Measurements from ENCODE around the gene GABBR2.
"Not testable (repeated sequence)": the region's sequence is repeated elsewhere in the genome, so short reads cannot be mapped to it uniquely, and the experiment has no call there.

GABBR2 gene

DNA sequence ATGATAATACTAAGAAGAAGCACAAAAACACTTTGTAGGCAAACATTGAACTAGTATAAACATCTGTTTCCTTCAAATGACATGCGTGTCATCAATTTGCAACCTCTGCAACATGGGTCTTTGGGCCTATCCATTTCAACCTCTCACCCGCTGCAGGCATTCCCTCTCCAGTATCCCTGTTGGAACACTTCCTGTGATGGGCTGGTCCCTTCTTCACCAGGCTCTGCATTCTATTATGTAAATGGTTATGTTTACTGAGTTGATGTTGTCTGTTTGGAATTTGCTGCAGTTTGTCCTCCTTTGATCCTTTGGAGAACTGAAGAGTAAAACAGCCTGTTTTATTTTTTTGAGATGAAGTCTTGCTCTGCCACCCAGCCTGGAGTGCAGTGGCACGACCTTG is 436.7 kb downstream of the GABBR2 start:
- no peak for DNase-seq

DNA sequence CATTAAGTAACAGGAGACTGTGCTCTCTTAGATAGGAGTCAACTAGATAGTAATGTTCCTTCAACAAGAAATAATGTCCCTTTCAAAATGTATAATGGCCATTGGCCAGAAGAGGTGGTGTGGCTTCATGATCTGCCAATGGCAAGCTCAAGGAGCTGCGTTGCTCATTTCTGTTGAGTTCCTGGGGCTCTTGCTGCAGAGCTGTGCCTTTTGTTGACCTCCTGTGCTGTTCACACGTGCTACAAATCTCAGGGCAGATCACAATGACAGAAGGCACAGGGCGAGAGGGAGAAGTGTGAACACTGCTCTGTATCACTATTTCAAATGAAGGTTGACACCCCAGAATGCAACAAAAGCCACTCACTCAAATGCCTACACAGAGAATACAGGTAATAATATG is 437.3 kb downstream of the GABBR2 start:
- no peak for DNase-seq

DNA sequence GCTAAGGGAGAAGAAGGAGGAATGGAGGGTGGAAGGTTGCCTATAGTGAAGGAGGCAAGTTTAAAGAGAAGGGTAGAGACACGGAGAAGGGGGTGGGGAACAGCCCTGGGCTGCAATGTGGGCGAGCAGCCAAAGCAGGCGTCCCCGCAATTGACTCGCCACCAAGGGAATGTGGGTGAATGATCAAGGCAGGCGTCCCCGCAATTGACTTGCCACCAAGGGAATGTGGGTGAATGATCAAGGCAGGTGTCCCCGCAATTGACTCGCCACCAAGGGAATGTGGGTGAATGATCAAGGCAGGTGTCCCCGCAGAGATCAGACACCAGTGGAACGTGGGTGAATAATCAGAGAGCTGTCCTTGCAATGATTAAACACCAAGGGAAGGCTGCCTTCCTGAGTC is 438.5 kb downstream of the GABBR2 start:
- not testable (repeated sequence) for DNase-seq

DNA sequence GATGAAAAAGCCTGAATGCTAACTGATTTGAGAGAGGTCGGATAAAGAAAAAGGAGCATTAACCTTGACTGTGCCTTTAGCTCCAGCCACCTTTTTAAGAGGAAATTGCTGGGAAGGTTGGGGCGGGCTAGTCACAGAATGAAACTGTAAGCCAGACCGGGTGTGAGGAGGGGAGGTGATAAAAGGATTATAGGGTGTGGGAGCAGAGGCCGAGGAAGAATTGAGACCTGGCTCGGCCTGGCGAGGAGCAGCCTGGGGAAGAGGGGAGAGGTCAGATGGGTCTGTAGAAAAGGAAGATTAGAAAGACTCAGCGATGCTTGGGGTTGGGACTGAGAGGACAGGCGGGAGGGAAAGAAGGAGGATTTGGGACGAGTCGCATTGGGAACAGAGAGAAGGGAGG is 439.1 kb downstream of the GABBR2 start:
- DNase-seq, result not testable (repeated sequence)

DNA sequence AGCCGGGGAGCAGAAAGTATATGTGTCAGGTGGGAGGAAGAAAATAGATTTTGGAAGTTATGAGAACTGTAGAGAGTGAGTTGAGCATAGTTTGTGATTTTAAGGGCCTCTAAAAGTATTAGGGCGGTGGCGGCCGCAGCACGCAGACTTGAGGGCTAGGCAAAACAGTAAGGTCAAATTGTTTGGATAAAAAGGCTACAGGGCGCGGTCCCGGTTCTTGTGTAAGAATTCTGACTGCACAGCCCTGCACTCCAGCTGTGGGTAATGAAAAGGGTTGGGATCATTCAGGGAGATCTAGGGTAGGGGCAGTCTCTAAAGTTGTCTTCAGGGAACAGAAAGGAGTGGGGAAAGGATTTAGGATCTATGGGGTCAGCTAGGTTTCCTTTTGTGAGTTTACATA is 441.2 kb downstream of the GABBR2 start:
- not testable (repeated sequence) for DNase-seq

DNA sequence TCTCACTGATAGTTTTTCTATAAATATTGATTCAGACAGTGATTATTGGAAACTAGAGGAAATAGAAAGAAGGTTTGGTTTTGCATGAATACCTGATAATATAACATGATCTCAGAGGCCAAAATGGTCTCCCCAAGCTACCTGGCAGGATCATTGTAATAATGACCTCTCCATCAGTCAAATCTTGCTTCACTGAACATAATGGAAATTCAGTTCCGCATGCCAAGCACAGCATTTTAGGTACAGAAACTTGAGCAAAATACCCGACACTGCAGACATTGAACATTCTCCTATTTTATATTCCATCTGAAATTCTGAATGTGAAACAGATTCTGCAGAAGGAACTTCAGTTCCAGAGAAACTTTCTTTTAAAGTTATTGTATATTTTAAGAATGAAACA is 444.2 kb downstream of the GABBR2 start:
- DNase-seq, result no peak

DNA sequence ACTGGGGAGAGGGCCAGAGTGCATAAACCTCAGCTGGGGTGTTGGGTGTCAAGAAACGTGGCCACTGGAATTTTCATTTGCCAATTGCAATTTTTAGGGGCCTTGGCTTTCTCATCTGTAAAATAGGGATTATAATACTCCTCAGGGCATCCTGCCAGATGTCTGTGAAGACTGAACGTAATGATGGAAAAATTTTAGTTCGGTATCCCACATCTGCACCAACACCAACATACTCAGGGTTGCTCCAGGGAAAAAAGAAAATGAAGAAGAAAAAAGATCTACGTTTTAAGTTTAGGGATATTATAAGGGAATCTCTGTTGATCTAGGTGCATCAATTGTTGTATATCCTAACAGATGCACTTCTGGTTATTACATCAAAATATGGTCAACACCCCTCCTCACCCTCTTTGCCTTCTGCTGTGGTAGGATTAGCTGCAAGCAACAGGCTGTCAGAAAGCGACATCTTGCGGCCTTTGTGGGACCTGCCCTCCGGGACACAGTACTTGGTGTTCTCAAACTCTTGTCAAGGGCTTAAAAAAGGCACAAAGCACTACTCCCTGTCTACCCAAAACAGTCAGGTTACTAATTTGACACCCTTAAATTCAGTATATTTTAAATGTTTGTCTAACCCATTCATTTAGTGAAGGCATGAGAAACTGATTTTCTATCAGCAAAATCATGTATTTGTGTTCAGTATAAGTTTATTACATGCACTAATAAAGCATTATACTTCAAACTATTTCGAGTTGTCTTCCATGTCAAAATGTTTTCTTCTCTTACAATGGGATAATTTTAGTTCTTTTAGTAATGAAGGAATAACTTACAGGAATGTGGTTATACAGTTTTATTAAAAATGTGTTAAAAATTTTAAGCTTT is 445.0 kb downstream of the GABBR2 start:
- peak; percentile 85 for DNase-seq

DNA sequence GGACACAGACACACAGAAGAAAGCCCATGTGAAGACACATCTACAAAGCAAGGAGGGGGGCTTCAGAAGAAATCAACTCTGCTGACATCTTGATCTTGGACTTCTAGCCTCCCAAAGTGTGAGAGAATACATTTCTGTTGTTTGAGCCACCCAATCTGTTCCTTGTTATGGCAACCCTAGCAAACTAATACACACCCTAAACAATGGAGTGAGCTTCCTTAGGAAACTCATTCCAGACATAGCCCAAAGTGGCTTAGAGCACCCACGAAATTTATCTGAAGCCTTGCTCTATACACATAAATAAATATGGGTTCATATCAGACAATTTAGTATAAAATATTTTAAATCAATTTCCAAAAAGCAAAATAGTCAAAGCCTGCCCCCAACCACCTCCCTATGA is 445.7 kb downstream of the GABBR2 start:
- no peak for DNase-seq

DNA sequence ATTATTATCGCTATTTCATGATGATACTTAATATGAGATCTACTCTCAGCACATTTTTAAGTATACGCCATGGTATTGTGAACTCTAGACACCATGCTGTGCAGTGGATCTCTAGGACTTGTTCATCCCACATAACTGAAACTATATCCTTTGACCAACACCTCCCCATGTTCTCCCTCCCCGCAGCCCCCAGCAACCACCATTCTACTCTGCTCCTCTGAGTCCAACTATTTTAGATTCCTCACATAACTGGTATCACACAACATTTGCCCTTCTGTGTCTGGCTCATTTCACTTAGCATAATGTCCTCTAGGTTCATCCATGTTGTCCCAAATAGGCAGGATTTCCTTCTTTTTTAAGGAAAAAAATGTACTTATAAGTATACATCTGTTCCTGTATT is 446.7 kb downstream of the GABBR2 start:
- DNase-seq, result no peak

DNA sequence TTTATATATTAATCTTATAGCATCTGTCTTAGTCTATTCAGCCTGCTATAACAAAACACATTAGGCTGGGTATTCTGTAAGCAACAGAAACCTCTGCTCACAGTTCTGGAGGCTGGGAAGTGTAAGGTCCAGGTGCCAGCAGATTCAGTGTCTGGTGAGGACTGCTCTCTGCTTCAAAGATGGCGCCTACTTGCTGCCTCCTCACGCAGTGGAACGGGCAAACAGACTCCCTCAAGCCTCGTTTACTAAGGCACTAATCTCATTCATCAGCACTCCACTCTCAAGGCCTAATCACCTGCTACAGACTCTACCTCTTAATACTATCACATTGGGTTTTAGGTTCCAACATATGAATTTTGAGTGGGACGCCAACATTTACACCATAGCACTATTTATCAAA is 448.1 kb downstream of the GABBR2 start:
- DNase-seq, result no peak

DNA sequence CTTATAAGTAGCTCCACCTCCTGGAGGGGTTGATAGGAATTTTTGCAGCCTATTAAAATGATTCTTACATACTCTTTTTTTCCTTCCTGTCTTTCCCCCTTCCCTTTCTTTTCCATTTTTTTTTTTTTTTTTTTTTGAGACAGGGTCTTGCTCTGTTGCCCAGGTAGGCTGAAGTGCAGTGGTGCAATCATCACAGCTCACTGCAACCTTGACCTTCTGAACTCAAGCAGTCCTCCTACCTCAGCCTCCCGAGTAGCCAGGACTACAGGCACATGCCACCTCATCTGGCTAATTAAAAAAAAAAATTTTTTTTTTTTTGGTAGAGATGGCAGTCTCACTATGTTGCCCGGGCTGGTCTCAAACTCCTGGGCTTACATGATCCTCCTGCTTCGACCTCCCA is 448.9 kb downstream of the GABBR2 start:
- DNase-seq, result no peak

DNA sequence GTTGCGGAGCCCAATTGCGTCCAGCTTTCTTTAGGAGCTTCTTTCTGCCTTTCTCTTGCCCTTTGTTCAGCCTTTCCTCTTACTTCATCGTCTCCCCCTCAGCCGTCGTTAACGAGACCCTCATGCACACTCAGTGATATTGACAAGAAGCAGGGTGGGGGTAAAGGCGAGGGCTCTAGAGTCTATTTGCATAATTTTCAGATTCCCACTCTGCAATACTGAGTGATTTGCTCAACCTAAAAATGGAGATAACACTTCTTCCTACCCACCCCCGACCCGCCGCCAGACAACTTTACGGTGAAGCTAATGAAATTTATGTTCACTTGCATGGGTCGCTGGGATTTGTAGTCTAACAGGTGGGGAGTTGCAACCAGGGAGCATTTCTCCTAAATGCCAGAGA is 452.0 kb downstream of the GABBR2 start:
- DNase-seq, result peak; percentile 53

DNA sequence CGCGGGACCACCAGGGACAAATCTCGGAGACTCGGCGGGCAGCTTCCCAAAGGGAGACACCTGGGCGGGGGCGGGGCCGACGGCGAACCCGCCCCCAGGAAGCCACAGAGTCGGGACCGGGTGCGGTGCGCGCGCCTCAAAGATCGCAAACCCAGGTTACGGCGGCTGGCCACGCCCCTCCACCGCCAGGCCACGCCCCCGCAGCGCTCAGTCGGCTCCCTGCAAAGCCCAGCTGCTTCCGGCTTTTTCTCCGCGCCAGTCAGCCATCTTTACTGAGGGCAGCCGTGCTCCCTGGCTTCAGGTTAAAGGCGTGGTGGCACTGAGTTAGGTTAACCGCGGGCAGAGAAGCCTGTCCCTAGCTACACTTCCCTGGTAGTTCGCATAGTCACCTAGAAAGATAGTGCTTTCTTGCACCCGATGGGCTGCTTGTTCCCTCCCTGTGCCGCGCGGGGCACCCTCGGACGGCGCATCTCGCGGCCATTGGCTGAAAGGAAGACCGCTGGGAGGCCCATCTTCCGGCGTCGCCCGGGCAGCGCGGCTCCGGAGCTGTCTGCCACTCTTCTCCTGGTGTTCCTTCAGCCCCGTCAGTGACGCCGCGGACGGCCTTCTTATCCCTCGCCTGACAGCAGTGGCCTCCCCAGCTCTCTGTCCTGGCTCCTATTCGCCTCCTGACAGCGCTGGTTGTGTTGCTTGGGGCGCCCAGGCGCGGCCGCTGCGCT is 453.0 kb downstream of the GABBR2 start, which contains the start of gene TBC1D2:
Gene TBC1D2, minus strand, starts transcription at position 72 of the 719 bp plus-strand sequence. CDS start 108 bp downstream, outside the sequence.
- DNase-seq, result peak; percentile 99

DNA sequence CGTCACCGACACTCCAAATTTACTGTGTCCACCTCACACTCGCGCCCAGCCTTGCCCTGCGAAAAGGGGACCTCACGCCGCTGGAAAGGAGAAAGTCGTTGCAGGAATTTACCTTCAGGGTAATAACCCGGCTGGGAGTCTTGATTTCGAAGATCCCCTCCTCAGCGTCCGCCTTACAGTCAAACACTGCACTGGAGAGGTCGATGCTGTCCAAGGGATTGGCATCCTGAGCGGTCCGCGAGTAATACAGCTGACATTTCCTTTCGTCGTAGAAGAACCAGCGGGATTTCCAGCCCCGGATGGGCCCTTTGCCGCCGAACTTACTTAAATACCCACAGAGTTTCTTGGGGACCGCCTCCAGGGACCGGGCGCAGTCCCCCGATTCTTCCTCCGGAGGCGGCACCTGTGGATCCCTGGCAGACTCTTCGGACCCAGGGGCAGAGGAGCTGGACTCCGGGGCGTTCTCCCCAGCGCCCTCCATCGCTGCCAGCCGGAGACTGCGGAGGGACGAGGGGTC is 453.6 kb downstream of the GABBR2 start:
- no peak for DNase-seq

DNA sequence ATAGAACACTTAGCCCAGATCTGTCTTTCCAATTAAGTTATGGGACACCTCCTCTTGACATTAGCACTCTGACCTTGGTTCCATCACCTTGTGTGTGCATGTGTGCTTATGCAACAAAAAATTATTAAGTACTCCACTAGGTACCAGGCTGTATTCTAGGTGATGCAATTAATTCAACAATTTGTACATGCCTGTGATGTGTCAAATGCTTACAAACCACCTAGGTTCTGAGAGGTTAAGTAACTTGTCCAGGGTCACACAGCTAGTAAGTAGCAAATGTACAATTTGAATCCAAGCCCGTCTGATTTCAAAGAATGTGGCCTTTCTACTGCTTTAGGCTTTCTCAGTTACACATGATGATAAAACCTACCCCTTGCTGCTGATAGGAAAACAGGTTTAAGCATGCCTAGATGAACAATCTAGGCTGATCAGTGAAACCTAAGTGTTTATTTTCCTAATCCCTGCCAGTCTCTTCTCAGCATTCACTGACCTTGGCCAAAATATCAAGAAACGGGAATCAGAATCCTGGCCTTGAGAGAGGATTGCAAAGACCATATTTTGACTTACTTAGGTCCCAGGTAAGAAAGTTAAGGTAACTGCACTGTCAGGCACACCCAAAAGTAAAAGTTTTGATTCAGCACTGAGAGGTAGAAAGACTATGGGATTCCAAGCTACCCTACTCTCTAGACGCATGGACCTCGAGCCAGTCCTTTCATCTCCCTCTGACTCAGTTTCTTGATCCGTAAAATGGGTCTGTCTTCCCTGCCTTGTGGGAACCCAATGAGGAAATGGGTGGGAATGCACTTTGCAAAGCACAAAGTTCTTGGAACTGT is 454.3 kb downstream of the GABBR2 start:
- DNase-seq, result no peak

DNA sequence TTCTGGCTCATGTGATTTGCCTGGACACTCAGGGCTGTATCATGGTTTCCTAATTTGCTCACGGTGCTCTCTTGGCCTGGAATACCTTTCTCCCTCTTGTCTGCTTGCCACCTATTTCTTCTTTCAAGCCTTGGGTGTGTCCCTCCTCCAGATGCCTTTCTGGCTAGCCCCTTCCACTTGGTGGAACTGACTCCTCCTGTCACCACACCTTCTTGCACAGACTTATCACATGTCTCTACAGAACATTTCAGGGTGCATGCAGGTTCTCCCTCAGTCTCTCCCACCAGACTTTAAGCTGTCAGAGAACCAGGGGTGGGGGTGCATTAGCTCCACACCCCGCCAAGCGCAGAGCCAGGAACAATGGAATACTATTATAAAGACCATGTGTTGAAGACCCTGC is 455.2 kb downstream of the GABBR2 start:
- no peak for DNase-seq

DNA sequence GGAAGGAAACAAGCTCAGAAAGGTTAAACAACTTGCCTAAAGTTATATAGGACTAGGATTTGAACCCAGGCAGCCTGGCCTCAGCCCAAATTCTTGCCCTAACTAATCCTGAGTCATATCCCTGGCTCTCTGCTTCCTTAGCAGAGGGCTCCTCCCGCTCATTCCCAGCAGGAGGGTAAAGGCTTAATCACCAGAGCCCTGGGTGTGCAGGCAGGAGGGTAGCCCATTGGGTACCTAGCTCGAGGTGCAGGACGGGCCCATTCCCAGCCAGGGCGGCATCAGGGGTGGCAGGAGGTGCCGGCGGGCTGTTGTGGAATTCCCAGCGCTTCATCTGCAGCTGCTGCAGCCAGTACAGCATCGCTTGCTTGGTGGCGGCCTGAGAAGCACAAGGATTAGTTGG is 457.2 kb downstream of the GABBR2 start:
- DNase-seq, result no peak

DNA sequence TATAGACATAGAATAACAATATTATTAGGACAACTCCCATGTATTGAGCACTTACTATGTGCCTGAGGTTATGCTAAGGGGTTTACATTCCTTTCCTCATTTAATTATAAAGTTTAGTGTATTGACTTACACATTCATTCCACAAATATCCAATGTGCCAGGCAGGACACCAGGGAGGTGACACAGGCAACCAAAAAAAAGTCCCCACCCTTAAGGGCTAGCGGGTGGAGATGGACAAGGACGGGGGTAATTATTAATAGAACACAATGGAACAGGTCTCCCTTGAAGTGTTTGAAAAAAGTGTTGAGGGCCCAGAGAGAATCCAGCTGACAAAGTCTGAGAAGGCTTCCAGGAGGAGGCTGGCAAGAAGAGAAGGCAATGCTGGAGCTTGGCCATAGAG is 459.0 kb downstream of the GABBR2 start:
- DNase-seq, result no peak

DNA sequence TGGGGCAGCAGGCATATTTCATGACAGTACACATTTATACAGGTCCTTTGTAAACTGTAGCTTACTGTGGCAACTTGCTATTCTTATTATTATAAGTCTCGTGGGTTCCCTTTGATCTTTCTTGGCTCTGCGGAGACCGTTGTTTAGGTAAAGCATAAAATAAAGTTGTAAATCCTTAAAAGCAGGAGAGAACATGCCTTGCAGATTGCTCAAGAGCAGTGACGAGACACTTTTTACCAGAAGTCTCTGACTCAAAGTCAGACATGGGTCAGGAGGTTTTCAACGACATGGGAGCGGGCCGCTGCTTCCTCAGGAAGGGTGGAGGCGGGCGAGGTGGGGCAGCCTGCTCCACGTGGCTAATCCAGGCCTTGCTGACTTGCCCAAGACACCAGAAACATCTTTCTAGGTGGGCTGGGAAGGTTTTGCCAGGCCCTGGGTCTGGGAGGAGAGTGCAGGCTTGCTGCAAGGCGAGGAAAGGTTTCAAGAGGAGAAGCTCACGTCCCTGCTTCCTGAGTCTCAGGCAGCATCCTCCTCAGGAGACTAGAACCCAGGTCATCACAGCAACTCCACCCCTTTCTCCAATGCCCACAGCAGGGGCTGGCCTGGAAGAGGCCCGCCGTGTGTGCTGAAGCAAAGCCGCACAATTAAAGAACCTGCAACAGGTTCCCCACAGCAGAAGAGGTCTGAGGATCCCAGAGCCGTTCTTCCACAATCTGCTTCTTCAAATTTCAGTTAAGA is 459.8 kb downstream of the GABBR2 start:
- DNase-seq, result peak; percentile 16

DNA sequence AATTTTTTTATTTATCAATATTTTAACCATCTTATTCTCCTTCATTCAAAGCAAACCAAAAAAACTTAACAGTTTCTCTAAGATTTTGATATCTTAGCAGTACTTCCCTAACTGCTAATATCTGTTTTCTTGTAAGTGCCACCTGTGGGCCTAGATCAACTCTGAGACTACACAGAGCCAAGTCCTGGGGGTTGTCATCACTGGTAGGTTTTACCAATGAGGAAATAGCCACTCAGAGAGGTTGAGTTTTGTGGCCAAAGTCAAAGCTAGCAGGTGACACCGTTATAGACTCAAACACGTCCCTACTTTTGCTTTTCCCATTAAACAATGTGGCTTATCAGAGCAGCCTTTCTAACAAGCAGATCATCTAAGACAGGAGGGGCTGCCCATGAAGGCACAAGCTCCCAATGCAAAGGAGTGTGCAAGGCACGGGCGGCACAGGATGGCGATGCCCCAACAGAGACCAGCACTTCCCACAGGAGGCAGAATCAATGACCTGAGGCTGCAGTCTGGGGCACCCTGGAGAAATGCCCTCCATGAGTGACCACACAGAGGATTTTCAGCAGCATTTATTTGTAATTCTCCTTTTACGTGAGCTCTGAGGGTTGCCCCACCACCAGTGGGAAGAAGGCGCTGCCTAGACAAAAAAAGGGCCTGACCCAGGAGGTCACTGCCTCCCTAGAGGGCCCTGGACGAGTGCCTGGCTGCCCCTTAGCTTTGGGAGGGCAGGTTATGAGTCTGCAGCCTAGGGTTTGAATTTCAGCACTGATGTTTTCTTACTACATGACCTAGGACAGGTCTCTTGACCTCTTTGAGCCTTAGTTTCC is 460.7 kb downstream of the GABBR2 start:
- DNase-seq, result no peak

DNA sequence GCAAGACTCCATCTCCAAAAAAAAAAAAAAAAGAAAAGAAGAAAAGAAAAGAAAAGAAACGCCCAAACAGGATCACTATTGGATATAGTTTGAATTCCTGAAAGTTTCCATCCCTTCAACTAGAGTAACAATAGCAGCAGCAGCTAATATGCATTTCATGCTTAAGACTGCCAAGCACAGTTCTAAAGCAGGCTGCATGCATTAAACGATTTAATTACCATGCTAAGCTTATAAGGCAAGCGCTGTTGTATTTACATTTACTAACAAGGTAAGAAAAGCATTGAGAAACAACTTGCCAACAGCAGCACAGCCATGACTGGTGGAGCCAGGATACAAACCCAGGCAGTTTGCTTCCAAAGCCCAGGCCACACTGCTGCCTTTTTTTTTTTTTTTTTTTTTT is 466.3 kb downstream of the GABBR2 start:
- no peak for DNase-seq

All from CD4-positive, alpha-beta T cell treated with Interleukin-12 subunit alpha and Interleukin-12 subunit beta, for 1 hour (primary cell).